ENCODE results near the gene SCFD2.
"Not testable (repeated sequence)": the region's sequence is repeated elsewhere in the genome, so short reads cannot be mapped to it uniquely, and the experiment has no call there.

The SCFD2 gene

DNA sequence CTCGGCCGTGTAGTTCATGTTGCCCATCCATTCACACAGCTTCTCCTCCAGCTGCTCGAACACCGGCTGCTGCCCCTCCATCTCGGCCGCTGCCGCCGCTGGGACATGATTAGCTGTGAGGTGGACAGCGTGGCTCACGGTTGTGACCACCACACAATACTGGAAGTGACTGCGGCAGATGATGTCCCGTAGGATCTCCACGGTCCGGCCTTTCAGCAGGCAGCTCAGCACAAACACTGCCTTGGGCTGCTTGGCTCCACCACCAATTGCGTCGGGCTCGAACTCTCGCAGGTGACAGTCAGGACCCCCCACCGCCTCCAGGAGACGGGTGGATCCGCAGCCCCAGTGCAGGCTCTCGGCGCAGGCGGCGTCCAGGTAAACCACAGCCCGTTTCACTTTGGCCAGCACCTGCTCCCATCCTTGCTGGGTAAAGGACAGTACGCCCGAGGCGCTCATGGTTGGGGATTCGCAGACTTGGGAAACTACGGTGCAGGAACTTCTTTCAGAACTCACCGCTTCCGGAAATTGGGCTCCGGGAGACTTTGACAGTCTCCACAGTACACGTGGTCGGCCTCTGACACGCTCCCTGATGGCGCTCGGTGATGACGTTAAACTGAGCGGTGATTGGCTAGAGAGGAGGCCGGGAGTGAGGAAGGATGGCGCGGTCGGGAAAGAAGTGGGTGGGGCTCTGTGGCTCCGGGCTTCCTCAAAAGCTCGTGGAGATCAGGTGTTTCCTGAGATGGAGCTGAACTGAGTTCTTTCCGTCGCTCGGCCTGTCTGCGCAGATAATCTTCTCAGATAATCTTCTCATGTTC, at the start of gene SCFD2:
Gene SCFD2, minus strand, starts transcription at position 576 of the 815 bp plus-strand sequence.
- DNase-seq (ENCODE audit: low read depth) = peak; percentile 97

DNA sequence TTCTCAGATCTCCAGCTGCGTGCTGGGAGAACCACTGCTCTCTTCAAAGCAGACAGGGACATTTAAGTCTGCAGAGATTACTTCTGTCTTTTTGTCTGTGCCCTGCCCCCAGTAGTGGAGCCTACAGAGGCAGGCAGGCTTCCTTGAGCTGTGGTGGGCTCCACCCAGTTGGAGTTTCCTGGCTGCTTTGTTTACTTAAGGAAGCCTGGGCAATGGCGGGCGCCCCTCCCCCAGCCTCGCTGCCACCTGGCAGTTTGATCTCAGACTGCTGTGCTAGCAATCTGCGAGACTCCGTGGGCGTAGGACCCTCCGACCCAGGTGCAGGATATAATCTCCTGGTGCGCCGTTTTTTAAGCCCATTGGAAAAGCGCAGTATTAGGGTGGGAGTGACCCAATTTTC, 43.6 kb upstream of the SCFD2 start:
- not testable (repeated sequence) for DNase-seq (ENCODE audit: low read depth)

DNA sequence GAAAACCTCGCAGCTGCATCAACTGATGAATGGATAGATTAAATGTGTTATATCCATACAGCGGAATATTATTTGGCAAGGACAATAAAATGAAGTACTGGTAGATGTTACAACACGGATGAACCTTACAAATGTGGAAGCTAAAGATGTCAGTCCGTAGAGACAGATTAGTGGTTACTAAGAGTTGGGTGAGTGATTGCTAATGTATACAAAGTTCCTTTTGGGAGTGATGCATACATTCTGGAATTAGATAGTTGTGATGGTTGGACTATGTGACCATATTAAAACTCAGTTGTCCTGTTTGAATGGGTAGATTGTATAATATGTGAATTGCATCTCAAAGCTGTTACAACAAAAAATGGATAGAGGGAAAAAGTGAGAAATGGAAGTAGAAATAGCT, 14.4 kb upstream of the SCFD2 start:
- DNase-seq (ENCODE audit: low read depth) = peak; percentile 20

DNA sequence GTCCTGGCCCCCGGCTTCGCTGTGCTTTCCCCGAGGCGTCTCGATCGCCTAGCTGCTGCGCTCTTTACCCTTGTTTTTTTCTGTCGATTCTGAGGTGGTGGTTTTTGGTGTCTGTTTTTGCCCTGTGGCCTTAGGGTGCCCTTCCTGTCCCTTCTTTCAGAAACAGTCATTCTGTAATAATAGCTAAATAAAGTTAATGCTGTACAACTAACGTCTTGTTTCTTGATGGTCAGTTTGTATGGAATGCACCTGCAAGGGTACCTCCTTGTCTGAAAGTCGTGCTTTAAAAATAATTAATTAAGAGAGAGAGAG, 12.3 kb upstream of the SCFD2 start:
- no peak for DNase-seq (ENCODE audit: low read depth)

DNA sequence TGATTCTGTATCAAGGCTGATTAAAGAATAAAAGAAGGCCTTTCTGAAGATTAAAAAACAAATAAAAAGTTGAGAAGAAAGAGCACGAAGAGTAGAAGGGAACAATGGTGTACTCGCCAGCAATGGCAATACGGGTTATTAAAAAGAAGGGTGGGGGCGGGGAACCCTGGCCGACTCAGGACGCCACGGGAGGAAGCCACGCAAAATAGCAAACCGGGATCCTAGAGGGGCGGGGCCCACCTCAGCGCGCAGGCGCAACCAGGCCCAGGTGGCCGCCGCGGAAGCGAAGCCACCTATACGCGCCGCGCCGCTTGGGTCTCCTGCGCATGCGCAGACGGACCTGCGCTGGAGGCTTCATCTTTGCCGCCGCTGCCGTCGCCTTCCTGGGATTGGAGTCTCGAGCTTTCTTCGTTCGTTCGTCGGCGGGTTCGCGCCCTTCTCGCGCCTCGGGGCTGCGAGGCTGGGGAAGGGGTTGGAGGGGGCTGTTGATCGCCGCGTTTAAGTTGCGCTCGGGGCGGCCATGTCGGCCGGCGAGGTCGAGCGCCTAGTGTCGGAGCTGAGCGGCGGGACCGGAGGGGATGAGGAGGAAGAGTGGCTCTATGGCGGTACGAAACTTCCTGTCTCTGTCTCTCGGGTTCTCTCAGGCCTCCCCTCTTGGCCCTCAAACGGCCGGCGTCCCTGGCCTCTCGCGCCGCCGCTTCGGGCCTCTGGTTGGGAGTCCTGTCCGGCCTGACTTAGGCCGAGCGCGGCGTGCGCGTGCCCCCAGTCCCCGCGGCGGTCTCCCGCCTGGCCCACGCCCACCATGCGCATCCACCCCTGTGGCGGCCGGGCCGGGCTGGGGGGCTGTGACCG, 11.7 kb upstream of the SCFD2 start, which contains the start of gene FIP1L1:
Gene FIP1L1, plus strand, starts transcription at position 323 of the 852 bp plus-strand sequence. Its CDS starts 198 bp downstream, at position 521.
- peak; percentile 84 for DNase-seq (ENCODE audit: low read depth)

DNA sequence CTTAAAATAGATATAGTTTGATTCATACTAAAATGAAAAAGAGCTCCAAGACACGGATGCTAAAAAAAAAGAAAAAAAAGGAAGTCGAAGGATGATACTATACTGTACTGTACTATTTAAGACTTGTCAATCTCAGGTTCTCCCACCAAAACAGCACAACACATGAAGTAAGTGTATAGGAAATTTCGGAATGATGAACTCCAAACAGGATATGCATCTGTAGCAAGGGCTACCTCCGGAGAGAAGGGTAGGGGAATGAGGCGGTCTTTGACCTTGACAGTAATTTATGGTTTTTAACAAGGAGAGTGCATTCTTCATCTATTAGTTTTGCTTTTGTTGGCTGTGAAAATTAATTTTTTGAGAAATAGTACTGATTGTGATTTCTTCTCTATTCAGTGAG, 11.0 kb upstream of the SCFD2 start:
- peak; percentile 9 for DNase-seq (ENCODE audit: low read depth)

DNA sequence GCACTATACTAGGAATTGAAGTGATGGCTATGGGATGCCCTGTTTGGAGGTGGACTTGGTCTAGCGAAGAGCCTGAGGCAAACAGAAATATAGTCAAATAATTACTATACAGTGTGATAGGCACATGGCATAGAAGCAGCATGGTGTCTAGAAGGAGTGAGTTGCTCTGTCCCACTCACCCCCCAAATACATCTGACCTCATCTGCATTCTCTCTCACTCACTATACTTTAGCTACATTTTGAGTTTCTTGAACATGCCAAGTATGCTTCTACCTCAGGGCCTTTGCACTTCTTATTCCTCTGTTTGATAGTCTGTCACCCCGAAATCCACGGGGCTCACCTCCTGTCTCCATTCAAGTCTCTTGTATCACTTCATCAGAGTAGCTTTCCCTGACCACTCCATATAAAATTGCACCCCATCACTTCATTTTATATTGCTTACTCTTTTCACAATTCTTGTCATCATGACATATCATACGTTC, 9.0 kb upstream of the SCFD2 start:
- no peak for DNase-seq (ENCODE audit: low read depth)

DNA sequence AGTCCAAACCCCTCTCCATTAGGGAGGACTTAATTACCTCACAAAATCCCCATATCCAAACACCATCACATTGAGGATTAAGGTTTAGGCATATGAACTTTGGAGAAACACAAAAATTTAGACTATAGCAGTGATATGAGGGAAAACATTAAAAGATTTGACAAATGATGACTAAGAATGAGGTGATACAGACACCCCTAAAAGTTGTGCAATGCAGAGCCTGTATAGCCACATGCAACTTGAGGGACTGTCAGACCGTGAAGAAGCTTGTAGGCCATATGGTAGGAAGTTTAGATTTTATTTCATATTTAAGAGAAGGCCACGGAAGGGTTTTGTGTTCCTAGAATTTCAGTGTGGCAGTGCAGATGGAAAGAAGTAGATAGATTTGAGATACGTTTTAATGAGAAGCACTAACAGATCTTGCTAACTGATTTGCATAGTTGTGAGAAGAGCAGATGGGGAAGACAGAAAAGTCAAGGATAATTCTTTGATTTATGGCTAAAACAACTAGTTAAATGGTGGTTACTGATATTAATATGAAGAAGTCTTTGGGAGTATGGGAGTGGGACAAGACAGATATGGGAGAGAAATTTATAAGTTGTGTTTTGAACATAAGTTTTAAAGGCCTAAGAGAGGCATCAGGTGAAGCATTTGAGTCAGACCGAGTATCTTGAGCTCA, 6.1 kb upstream of the SCFD2 start:
- DNase-seq (ENCODE audit: low read depth) = no peak

DNA sequence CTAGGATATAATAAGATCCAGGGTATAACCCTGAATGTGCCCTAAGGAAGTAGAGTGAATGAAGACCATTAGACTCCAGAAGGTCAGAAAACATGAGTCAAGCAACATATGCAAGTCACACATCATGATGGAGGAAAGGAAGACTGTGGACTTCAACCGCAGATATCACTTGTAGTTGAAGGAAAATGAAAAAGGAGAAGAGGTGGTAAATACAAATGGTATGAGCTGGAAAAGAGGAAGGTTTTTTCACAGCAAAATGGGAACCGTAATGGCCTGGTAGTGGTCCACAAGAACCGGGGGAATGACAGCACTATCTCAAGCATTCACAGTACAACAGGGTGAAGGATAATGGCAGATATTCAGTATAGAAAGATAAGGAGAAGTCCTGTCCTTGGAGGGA, 5.2 kb upstream of the SCFD2 start:
- no peak for DNase-seq (ENCODE audit: low read depth)

DNA sequence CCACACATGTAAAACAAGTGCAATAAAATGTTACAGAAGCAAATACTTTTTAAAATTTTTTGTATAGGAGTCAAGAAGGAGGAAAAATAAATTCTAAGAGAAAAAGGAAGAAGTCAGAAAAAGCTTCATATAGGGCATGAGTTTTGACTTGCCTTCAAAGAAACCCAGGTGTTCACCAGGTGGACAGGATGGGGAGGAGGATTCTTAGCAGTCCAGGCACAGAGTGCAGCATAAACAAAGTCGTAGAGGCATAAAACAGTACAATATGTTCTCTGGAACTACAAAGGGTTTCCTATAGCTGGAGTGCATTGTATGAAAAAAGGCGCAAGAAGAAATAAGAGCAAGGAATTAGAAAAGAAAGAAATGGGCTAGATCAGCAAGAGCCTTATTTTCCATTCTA, 1.9 kb upstream of the SCFD2 start:
- DNase-seq (ENCODE audit: low read depth) = no peak

DNA sequence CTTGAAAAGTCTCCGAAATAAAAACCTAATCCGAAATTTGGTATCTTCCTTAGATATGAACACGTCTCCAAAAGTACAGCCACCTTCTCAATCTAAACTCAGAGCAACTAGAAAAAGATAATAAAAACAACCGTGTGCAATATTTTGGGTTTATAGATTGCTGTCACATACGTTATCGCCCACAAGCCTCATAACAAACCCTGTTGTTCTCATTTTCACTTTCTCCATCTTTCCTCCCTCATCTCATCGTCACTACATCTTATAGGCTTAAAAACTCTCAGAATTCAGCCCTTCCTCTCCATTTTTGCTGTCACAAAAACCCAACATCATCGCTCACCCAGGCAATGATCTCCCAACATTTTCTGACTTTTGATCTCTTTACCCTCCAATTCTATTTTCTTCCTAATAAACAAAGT, 448 bp upstream of the SCFD2 start:
- DNase-seq (ENCODE audit: low read depth) = no peak

DNA sequence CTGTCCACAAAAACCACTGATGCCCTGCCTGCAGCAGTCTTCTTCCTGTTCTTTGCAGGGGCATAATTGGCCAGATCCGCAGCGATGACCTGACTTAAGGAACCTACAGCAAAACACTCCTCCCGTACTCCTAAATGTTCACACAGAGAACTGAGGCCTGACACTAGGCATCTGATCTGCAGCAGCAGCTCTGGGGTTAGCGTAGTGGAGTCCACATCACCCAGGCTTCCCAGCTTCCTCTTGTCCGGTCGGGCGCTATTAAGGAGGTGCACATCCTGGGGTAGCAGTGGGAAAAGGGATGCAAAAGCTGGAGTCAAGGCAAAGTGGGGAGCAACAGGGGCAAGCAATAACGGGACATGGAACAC, 758 bp downstream of the SCFD2 start:
- DNase-seq (ENCODE audit: low read depth) = peak; percentile 16

DNA sequence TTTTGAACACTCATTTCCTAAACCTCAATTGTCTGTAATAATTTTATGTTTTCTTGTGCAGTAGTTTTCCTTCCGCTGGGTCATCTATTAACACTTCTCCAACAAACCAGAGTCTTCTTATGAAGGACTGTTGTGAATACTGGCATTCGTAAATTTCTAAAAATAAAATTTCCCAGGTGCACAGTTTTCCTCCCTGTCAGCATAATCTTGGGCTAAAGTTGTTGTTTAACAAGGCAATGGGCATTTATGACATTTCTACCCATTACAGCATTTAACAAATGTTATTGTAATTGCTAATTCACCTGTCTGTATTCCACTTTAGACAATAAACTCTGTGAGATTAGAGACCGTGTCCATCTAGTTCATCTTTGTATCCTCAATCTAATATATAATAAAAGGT, 1.2 kb downstream of the SCFD2 start:
- DNase-seq (ENCODE audit: low read depth) = no peak

DNA sequence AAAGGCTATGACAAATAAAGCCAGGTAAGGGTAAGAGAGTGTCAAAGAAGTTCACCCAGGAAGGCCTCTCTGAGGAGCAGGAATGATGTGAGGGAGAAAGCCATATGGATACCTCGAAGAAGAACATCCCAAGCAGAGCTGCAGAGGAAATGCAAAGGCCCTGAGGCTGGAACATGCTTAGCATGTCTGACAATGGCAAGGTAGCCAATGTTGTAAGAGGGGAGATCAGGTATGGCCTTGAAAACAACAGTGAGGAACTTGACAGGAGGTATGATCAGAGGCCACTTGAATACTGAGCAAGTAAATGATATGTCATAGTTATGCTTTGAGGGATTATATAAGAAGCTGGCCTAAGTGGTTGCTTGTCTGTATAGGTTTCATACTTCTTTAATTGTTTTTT, 3.8 kb downstream of the SCFD2 start:
- no peak for DNase-seq (ENCODE audit: low read depth)

DNA sequence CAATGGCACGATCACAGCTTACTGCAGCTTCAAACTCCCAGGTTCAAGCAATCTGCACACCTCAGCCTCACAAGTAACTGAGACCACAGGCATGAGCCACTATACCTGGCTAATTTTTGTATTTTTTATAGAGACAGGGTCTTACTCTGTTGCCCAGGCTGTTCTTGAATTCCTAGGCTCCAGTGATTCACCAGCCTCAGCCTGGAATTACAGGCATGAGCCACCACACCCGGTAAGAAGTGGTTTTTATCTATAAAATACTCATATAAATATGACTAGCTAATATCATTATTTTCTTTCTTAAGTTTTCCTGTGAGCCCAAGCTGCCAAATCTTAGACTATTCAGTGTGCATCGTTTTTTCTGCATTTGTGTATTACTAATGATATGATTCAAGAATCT, 4.4 kb downstream of the SCFD2 start:
- peak; percentile 51 for DNase-seq (ENCODE audit: low read depth)

DNA sequence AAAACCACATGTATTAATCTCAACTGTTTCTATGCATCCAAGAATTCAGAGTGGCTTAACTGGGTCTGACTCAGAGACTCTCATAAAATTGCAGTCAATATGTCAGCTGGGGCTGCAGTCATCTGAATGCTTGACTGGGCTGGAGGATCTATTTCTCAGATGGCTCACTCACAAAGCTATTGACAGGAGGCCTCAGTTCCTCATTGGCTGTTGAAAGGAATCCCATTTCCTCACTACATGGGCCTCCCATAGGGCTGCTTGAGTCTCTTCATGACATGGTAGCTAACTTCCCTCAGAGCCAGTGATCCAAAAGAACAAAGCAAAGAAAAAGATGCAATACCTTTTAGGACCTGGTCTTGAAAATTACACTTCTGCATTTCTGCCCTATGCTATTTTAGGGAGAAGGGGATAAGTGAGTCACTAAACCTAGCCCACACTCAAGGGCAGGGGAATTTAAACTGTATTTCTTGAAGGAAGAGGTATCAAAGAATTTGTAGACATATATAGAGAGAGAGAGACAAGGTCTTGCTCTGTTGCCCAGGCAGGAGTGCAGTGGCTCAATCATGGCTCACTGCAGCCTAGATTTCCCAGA, 9.8 kb downstream of the SCFD2 start:
- no peak for DNase-seq (ENCODE audit: low read depth)

DNA sequence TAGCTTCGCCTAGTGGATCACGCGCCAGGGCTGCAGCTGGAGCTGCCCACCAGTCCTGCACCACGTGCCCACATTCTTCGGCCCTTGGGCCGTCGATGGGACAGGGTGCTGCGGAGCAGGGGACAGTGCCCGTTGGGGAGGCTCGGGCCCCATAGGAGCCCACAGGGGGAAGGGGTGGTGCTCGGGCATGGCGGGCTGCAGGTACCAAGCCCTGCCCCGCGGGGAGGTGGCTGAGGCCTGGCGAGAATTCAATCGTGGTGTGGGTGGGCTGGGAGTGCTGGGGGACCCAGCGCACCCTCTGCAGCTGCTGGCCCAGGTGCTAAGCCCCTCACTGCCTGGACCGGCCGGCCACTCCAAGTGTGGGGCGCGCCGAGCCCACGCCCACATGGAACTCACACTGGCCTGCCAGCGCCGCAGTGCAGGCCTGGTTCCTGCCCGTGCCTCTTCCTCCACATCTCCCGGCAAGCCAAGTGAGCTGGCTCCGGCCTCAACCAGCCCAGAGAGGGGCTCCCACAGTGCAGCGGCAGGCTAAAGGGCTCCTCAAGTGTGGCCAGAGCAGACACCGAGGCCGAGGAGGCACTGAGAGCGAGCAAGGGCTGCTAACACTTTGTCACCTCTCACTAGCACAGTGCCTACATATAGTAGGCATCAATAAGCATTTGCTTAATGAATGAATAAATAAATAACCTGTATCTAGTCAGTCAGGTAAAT, 11.7 kb downstream of the SCFD2 start:
- DNase-seq (ENCODE audit: low read depth) = no peak

DNA sequence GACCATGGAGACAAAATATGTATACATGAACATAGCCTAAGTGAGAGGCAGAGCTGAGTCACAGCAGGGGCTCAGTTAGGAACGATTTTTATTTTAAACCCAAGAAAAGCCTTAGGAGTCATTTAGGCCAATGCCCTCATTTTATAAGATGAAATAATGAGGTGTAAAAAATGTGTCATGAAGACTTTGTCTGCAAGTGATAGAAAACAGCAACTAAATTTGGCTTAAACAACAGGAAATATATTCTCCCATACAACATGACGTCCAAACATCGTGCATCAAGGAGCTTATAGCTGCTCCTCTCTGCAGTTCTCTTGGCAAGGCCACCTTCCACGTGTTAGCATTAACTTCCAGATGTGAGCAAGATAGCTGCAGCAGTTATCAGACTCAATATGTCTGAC, 16.8 kb downstream of the SCFD2 start:
- no peak for DNase-seq (ENCODE audit: low read depth)

DNA sequence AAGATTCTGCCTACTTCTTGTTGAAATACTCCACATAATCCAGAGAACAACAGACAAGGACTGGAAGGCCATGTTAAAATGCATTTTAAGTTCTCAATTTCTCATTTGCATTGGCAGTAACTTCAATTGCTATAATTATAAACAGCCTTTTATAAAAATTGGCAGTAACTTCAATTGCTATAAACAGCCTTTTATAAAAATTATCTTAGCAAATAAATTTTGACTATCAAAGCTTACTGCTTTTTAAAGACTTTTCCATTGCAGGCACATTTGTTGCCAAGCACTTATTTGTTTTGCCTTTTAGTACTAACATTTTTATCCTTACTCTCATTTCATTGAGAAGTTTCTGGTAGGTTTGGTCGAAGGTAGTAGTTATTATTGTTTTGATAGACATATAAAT, 17.8 kb downstream of the SCFD2 start:
- DNase-seq (ENCODE audit: low read depth) = no peak

DNA sequence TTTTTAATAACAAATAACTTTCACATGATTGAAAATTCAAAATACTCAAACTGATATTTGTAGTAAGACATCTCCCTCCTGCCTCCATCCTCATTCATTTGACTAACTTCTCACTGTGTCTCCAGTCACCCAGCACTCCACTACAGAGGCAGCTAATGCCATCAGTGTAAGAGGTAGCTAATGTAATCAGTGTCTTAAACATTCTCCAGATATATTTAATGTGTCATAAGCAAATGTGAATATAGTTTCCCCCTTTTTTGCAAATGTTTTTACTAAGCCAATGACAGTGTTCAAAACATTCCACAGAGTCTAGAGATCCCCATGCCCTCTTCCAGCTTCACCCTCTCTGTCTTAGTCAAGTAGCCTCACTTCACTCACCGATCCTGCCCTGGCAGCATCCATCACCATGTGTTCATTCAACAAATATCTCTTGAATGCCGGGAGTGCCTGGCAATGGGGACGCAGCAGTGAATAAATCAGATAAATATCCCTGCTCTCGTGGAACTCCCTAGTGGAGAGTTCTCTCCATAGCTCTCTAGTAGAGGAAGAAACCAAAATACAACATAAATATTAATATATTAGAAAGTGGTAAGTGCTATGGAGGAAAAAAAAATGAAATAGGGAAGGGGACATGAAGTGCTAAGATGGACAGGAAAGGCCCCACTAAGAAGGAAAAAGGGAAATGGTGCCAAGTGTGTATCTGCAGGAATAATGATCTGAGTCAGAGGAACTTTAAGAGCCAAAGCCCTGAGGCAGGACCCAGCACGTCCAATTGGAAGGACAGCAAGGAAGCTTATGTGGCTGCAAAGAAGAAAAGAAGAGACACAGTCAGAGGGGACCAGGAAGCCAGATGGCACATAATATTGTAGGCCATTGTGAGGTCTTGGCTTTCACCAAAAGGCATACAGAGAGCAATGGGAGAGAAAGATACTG, 18.7 kb downstream of the SCFD2 start:
- DNase-seq (ENCODE audit: low read depth) = peak; percentile 58
